GM12878 (cell line): Measurements from ENCODE around the gene PCDH7.

Experiments used
- ATF3 ChIP-seq: IDR thresholded peaks from 2 replicates; pipeline ENCODE4 v1.6.1; 2011; ENCODE audit warnings: low read depth, mild to moderate bottlenecking, low read length, moderate library complexity, borderline replicate concordance; ENCODE audit errors: extremely low read depth
- CBFB ChIP-seq: IDR thresholded peaks from 2 replicates; pipeline ENCODE4 v1.6.1; 2016; ENCODE audit warnings: antibody characterized with exemption, low read depth
- CEBPB ChIP-seq, 2 experiments: fragments of 150-350 bp in 1 of 2; IDR thresholded peaks; 2 replicates each; pipeline ENCODE4 v1.6.1; 2012 to 2014; ENCODE audit warnings: low read depth in 2 of 2, low read length in 2 of 2, borderline replicate concordance in 1 of 2, inconsistent platforms in 1 of 2
- CTCF ChIP-seq, 3 experiments: IDR thresholded peaks in 2 of 3; conservative IDR thresholded peaks in 1 of 3; 2 replicates each; pipeline ENCODE4 v1.5.1; 2011; ENCODE audit warnings: low read depth in 3 of 3, low read length in 3 of 3, mild to moderate bottlenecking in 3 of 3, control low read depth in 2 of 3, moderate library complexity in 2 of 3, inconsistent platforms in 1 of 3, mixed read lengths in 1 of 3; ENCODE audit not compliant: control insufficient read depth in 2 of 3, insufficient read depth in 1 of 3; ENCODE audit errors: extremely low read depth in 1 of 3
- EGR1 ChIP-seq, 2 experiments: IDR thresholded peaks; 1 replicate in 1 of 2; 2 replicates in 1 of 2; pipeline ENCODE4 v1.6.1; 2011 to 2012; ENCODE audit warnings: low read depth in 2 of 2, low read length in 2 of 2, borderline replicate concordance in 1 of 2, mild to moderate bottlenecking in 1 of 2, moderate library complexity in 1 of 2
- EZH2 ChIP-seq: IDR thresholded peaks from 2 replicates; pipeline ENCODE4 v1.6.1; 2012; ENCODE audit warnings: low read depth, mild to moderate bottlenecking, control low read depth, inconsistent platforms, low read length, borderline replicate concordance; ENCODE audit not compliant: control insufficient read depth
- HDAC2 ChIP-seq: fragments of 200-600 bp; sonication (generic); IDR thresholded peaks from 2 replicates; pipeline ENCODE4 v1.6.1; 2017
- LARP7 ChIP-seq: fragments of 450-650 bp; IDR thresholded peaks from 2 replicates; pipeline ENCODE4 v1.6.1; 2017; ENCODE audit warnings: mild to moderate bottlenecking
- MAX ChIP-seq: IDR thresholded peaks from 2 replicates; pipeline ENCODE4 v1.6.1; 2012; ENCODE audit warnings: low read depth, low read length, improper control_type of control experiment
- POLR2A ChIP-seq: IDR thresholded peaks from 2 replicates; pipeline ENCODE4 v1.6.1; 2011; ENCODE audit warnings: low read depth, mild to moderate bottlenecking, low read length
- POLR2AphosphoS5 ChIP-seq: IDR thresholded peaks from 2 replicates; pipeline ENCODE4 v1.6.1; 2011; ENCODE audit warnings: mild to moderate bottlenecking, low read length, inconsistent platforms
- STAT3 ChIP-seq: IDR thresholded peaks from 2 replicates; pipeline ENCODE4 v1.6.1; 2011; ENCODE audit warnings: low read depth, low read length, improper control_type of control experiment
- SUZ12 ChIP-seq: fragments of 200-600 bp; sonication (generic); IDR thresholded peaks from one replicate; pipeline ENCODE4 v1.6.1; 2018; ENCODE audit warnings: antibody characterized with exemption, mild to moderate bottlenecking; ENCODE audit not compliant: unreplicated experiment
- ZZZ3 ChIP-seq: IDR thresholded peaks from 2 replicates; pipeline ENCODE4 v1.6.1; 2011; ENCODE audit warnings: low read depth; ENCODE audit not compliant: control insufficient read depth, insufficient read length

- no peak for TF ChIP-seq EZH2
- TF ChIP-seq HDAC2: no peak
- TF ChIP-seq ATF3: no peak
- no peak for TF ChIP-seq SUZ12
- TF ChIP-seq STAT3: no peak
- no peak for TF ChIP-seq POLR2A
- no peak for TF ChIP-seq EGR1 (IDR thresholded peaks at IDR 0.05; ENCODE audit: borderline replicate concordance in 1 of 2, low read depth in 2 of 2, low read length in 2 of 2)
- no peak for TF ChIP-seq CTCF (IDR thresholded peaks at IDR 0.05 in 2 of 3, conservative IDR thresholded peaks at IDR 0.05 in 1 of 3; ENCODE audit: control insufficient read depth in 2 of 3, extremely low read depth in 1 of 3, insufficient read depth in 1 of 3, low read depth in 3 of 3, low read length in 3 of 3)
- TF ChIP-seq ZZZ3: no peak
- TF ChIP-seq POLR2AphosphoS5: no peak
- no peak for TF ChIP-seq CEBPB (IDR thresholded peaks at IDR 0.05; ENCODE audit: borderline replicate concordance in 1 of 2, low read depth in 2 of 2, low read length in 2 of 2)
- TF ChIP-seq MAX: no peak
- no peak for TF ChIP-seq LARP7
- no peak for TF ChIP-seq CBFB
Measured at GRCh38 chr4:30767147-30767845, 47.1 kb downstream of the PCDH7 start.
